ENCODE data around the gene BMPR1B. TPM values are rescaled to one million over a fixed set of nuclear protein-coding genes. Genes with fewer than 3 reads are reported as not detected.

Gene BMPR1B
- total and polyA plus RNA-seq, 9 donors = 4.9 to 35.7 (median 13.3) TPM

GRCh38 chr4:94782707-94783106 is 25.0 kb downstream of the BMPR1B start:
- TF ChIP-seq POLR2A (IDR thresholded peaks at IDR 0.05) (no peak), EP300 (IDR thresholded peaks at IDR 0.05) (no peak), CTCF (IDR thresholded peaks at IDR 0.05) (no peak)
- Histone ChIP-seq H3K4me3 (no peak overlapping the region), H3K9me3 (no peaks in the 10 kb centered on the region), H3K27ac (no peak overlapping the region), H3K27me3 (no peaks in the 10 kb centered on the region), H3K36me3 (no peaks in the 10 kb centered on the region), H3K4me1 (ENCODE audit: insufficient read depth) (no peaks in the 10 kb centered on the region)
- DNase-seq = no peak
- intact Hi-C loops (cut with DNase I) = no loop called here
- WGBS, 3 donors = 0 to 63% (median 45%) methylated on average over 1 of the region's 1 CpG

GRCh38 chr4:94791701-94792100 is 33.9 kb downstream of the BMPR1B start:
- no peaks in the 10 kb centered on the region for H3K9me3 ChIP-seq
- TF ChIP-seq CTCF (IDR thresholded peaks at IDR 0.05) (no peak), POLR2A (IDR thresholded peaks at IDR 0.05) (no peak), EP300 (IDR thresholded peaks at IDR 0.05) (no peak)
- WGBS, 3 donors = 15 to 27% (median 16%) methylated on average over 4 of the region's 4 CpGs

GRCh38 chr4:94798808-94799207 is 41.1 kb downstream of the BMPR1B start:
- Histone ChIP-seq H3K27me3 (no peaks in the 10 kb centered on the region), H3K4me3 (no peak overlapping the region), H3K36me3 (no peaks in the 10 kb centered on the region), H3K27ac (no peak overlapping the region), H3K4me1 (ENCODE audit: insufficient read depth) (no peaks in the 10 kb centered on the region), H3K9me3 (no peaks in the 10 kb centered on the region)
- WGBS, 3 donors = 69 to 76% (median 72%) methylated on average over 3 of the region's 3 CpGs
- TF ChIP-seq CTCF (IDR thresholded peaks at IDR 0.05) = no peak
- intact Hi-C loops (cut with DNase I) = no loop called here
- no peak for DNase-seq

More at GRCh38 chr4:94791701-94792100, 33.9 kb downstream of the BMPR1B start:
- no peak for DNase-seq
- no peaks in the 10 kb centered on the region for H3K27me3 ChIP-seq
- H3K4me3 ChIP-seq = no peak overlapping the region
- no peak overlapping the region for H3K27ac ChIP-seq
- no peaks in the 10 kb centered on the region for H3K36me3 ChIP-seq
- intact Hi-C loops (cut with DNase I) = no loop called here
- H3K4me1 ChIP-seq (ENCODE audit: insufficient read depth) = no peaks in the 10 kb centered on the region

GRCh38 chr4:94801016-94801415 is 43.3 kb downstream of the BMPR1B start:
- Histone ChIP-seq H3K27ac (no peak overlapping the region), H3K27me3 (no peaks in the 10 kb centered on the region), H3K4me3 (no peak overlapping the region), H3K9me3 (no peaks in the 10 kb centered on the region), H3K36me3 (no peaks in the 10 kb centered on the region), H3K4me1 (ENCODE audit: insufficient read depth) (no peaks in the 10 kb centered on the region)
- intact Hi-C loops (cut with DNase I) = no loop called here
- DNase-seq = no peak
- 92 to 97% (median 93%) methylated on average over 2 of the region's 2 CpGs for WGBS, 3 donors
- TF ChIP-seq EP300 (IDR thresholded peaks at IDR 0.05) = no peak
- no peak for TF ChIP-seq CTCF (IDR thresholded peaks at IDR 0.05)
- TF ChIP-seq POLR2A (IDR thresholded peaks at IDR 0.05) = no peak

- Histone ChIP-seq H3K27ac (no peak overlapping the region), H3K27me3 (no peaks in the 10 kb centered on the region), H3K36me3 (no peaks in the 10 kb centered on the region), H3K4me1 (ENCODE audit: insufficient read depth) (no peaks in the 10 kb centered on the region), H3K4me3 (no peak overlapping the region), H3K9me3 (no peaks in the 10 kb centered on the region)
- no peak for DNase-seq
- intact Hi-C loops (cut with DNase I) = no loop called here
- no peak for TF ChIP-seq POLR2A (IDR thresholded peaks at IDR 0.05)
- no peak for TF ChIP-seq CTCF (IDR thresholded peaks at IDR 0.05)
- TF ChIP-seq EP300 (IDR thresholded peaks at IDR 0.05) = no peak
- 64 to 65% (median 65%) methylated on average over 4 of the region's 4 CpGs for WGBS, 3 donors
Measured at GRCh38 chr4:94802091-94802490, 44.3 kb downstream of the BMPR1B start.

Measured in ovary (tissue), 9 donors.